Thyroid gland (tissue), 4 donors: ENCODE measurements around the gene SYNDIG1L. TPM values are rescaled to one million over a fixed set of nuclear protein-coding genes. Genes with fewer than 3 reads are reported as not detected.
"Not testable (repeated sequence)": the region's sequence is repeated elsewhere in the genome, so short reads cannot be mapped to it uniquely, and the experiment has no call there.

Source experiments
- DNase-seq, 2 donors: peaks; one replicate each; pipeline ENCODE4 v3.0.0-alpha.2; 2019
- H3K27ac ChIP-seq, 3 donors: fragments of 200-600 bp; sonication (generic); 1 replicate in 2 of 3; 2 replicates in 1 of 3; pipeline ENCODE4 v1.5.1; 2016 to 2019; ENCODE audit warnings: mild to moderate bottlenecking in 1 of 3, moderate library complexity in 1 of 3
- H3K27me3 ChIP-seq: fragments of 200-600 bp; sonication (generic); one replicate; pipeline ENCODE4 v1.5.1; 2019
- H3K36me3 ChIP-seq, 2 donors: fragments of 200-600 bp; sonication (generic); one replicate each; pipeline ENCODE4 v1.5.1; 2016 to 2019
- H3K4me1 ChIP-seq, 2 donors: fragments of 200-600 bp; sonication (generic); one replicate each; pipeline ENCODE4 v1.5.1; 2017 to 2019
- H3K4me3 ChIP-seq, 3 donors: fragments of 200-600 bp; sonication (generic); replicated peaks in 1 of 3; 1 replicate in 2 of 3; 2 replicates in 1 of 3; pipeline ENCODE4 v1.5.1; 2016; ENCODE audit warnings: mild to moderate bottlenecking in 1 of 3
- H3K9me3 ChIP-seq: fragments of 200-600 bp; sonication (generic); one replicate; pipeline ENCODE4 v1.5.1; 2017
- CTCF ChIP-seq, 6 experiments: fragments of 200-600 bp in 3 of 6; fragments of 450-650 bp in 3 of 6; sonication (generic) in 3 of 6; IDR thresholded peaks; one replicate each; pipeline ENCODE4 v1.5.1; 2016 to 2019; ENCODE audit warnings: antibody characterized with exemption in 6 of 6, mild to moderate bottlenecking in 2 of 6, inconsistent platforms in 1 of 6, moderate library complexity in 1 of 6
- POLR2A ChIP-seq, 2 donors: fragments of 450-650 bp; IDR thresholded peaks; one replicate each; pipeline ENCODE4 v1.6.1; 2017; ENCODE audit warnings: antibody characterized with exemption in 2 of 2, mild to moderate bottlenecking in 2 of 2, moderate library complexity in 1 of 2
- WGBS, 2 donors: methylation state at CpG; one replicate each; pipeline ENCODE4 v1.1.5; 2017; 5-methylcytosine and 5-hydroxymethylcytosine counted together
- intact Hi-C: fragments of 100-400 bp; cut with DNase I; formaldehyde crosslinking; loops from one replicate; pipeline ENCODE4 v1.15.1; 2023
- total RNA-seq, 4 donors: library from RNA; depleted of rRNA; stranded (reverse); fragments of >200 nt; gene quantifications; one replicate each; pipeline ENCODE4 v1.2.3, GENCODE V29; 2016

Gene SYNDIG1L
- total RNA-seq, 4 donors from 2014 or later = 0.13 to 0.54 TPM; not detected in 2

GRCh38 chr14:74395094-74395493, 30.9 kb downstream of the SYNDIG1L start:
- no peaks in the 10 kb centered on the region for H3K36me3 ChIP-seq
- TF ChIP-seq POLR2A (IDR thresholded peaks at IDR 0.05) (no peak), CTCF (IDR thresholded peaks at IDR 0.05) (no peak)
- H3K4me1 ChIP-seq = no peaks in the 10 kb centered on the region
- intact Hi-C loops = no loop called here
- H3K9me3 ChIP-seq = no peaks in the 10 kb centered on the region
- H3K4me3 ChIP-seq = no peak overlapping the region
- WGBS, 2 donors = 66 to 70% methylated on average over 2 to 3 of the region's 4 CpGs
- no peaks in the 10 kb centered on the region for H3K27me3 ChIP-seq
- no peak overlapping the region for H3K27ac ChIP-seq
- DNase-seq = no peak

GRCh38 chr14:74394549-74394948, 31.5 kb downstream of the SYNDIG1L start:
- H3K36me3 ChIP-seq = no peaks in the 10 kb centered on the region
- no peak for TF ChIP-seq CTCF (IDR thresholded peaks at IDR 0.05)
- no peak for TF ChIP-seq POLR2A (IDR thresholded peaks at IDR 0.05)
- WGBS, 2 donors = 47 to 49% methylated on average over 2 of the region's 2 CpGs
- no peak overlapping the region for H3K4me3 ChIP-seq
- H3K9me3 ChIP-seq = no peaks in the 10 kb centered on the region
- H3K27me3 ChIP-seq = no peaks in the 10 kb centered on the region
- no peak overlapping the region for H3K27ac ChIP-seq
- no peak for DNase-seq
- no peaks in the 10 kb centered on the region for H3K4me1 ChIP-seq
- intact Hi-C loops = no loop called here

GRCh38 chr14:74392616-74393570, 33.1 kb downstream of the SYNDIG1L start:
- Histone ChIP-seq H3K27ac (no peak overlapping the region), H3K4me1 (no peaks in the 10 kb centered on the region), H3K9me3 (no peaks in the 10 kb centered on the region), H3K27me3 (no peaks in the 10 kb centered on the region), H3K36me3 (no peaks in the 10 kb centered on the region), H3K4me3 (no peak overlapping the region)
- 80 to 82% methylated on average over 16 of the region's 16 CpGs for WGBS, 2 donors
- TF ChIP-seq CTCF (IDR thresholded peaks at IDR 0.05) (no peak), POLR2A (IDR thresholded peaks at IDR 0.05) (no peak)
- intact Hi-C loops = no loop called here
- DNase-seq = no peak

GRCh38 chr14:74391479-74391878, 34.5 kb downstream of the SYNDIG1L start:
- Histone ChIP-seq H3K4me3 (no peak overlapping the region), H3K9me3 (no peaks in the 10 kb centered on the region), H3K27me3 (no peaks in the 10 kb centered on the region), H3K4me1 (no peaks in the 10 kb centered on the region), H3K27ac (no peak overlapping the region), H3K36me3 (no peaks in the 10 kb centered on the region)
- intact Hi-C loops = no loop called here
- 86 to 89% methylated on average over 3 of the region's 3 CpGs for WGBS, 2 donors
- TF ChIP-seq CTCF (IDR thresholded peaks at IDR 0.05) (no peak), POLR2A (IDR thresholded peaks at IDR 0.05) (no peak)
- DNase-seq = no peak

- H3K4me1 ChIP-seq, H3K36me3 ChIP-seq, H3K4me3 ChIP-seq, H3K27me3 ChIP-seq, DNase-seq, H3K9me3 ChIP-seq, H3K27ac ChIP-seq, intact Hi-C loops: not testable (repeated sequence)
- WGBS, 2 donors = 93 to 98% methylated on average over 3 of the region's 3 CpGs
Measured at GRCh38 chr14:74390505-74390904, 35.5 kb downstream of the SYNDIG1L start.
